KMS-11 (cell line): ENCODE measurements around the gene DACT3.

Source experiments
- H2AFZ ChIP-seq: fragments of 200-600 bp; sonication (generic); 2 replicates; pipeline ENCODE4 v1.6.1; 2016; ENCODE audit warnings: antibody characterized with exemption, mixed run types, low read depth
- H3K27ac ChIP-seq: fragments of 200-600 bp; sonication (generic); 2 replicates; pipeline ENCODE4 v1.6.1; 2016; ENCODE audit warnings: mild to moderate bottlenecking, mixed run types
- H3K27me3 ChIP-seq: fragments of 200-600 bp; sonication (generic); 2 replicates; pipeline ENCODE4 v1.6.1; 2017; ENCODE audit warnings: mild to moderate bottlenecking, low read depth, mixed run types, moderate library complexity; ENCODE audit not compliant: insufficient read depth
- H3K36me3 ChIP-seq: fragments of 200-600 bp; sonication (generic); 2 replicates; pipeline ENCODE4 v1.6.1; 2017; ENCODE audit warnings: mild to moderate bottlenecking, mixed run types; ENCODE audit not compliant: insufficient read depth
- H3K4me1 ChIP-seq: fragments of 200-600 bp; sonication (generic); 2 replicates; pipeline ENCODE4 v1.6.1; 2016; ENCODE audit warnings: mild to moderate bottlenecking, low read depth, mixed run types; ENCODE audit not compliant: poor library complexity, severe bottlenecking
- H3K4me2 ChIP-seq: fragments of 200-600 bp; sonication (generic); 2 replicates; pipeline ENCODE4 v1.7.0; 2016; ENCODE audit warnings: mild to moderate bottlenecking, mixed run types
- H3K4me3 ChIP-seq: fragments of 200-600 bp; sonication (generic); IDR thresholded peaks from 2 replicates; pipeline ENCODE4 v1.6.1; 2017; ENCODE audit warnings: low read depth, low read length, mixed read lengths; ENCODE audit not compliant: insufficient read depth
- H3K79me2 ChIP-seq: fragments of 200-600 bp; sonication (generic); 2 replicates; pipeline ENCODE4 v1.6.1; 2016; ENCODE audit warnings: low read depth, mixed run types; ENCODE audit not compliant: insufficient read depth
- H3K9ac ChIP-seq: fragments of 200-600 bp; sonication (generic); 2 replicates; pipeline ENCODE4 v1.6.1; 2016; ENCODE audit warnings: mild to moderate bottlenecking, mixed run types
- H4K20me1 ChIP-seq: fragments of 200-600 bp; sonication (generic); 2 replicates; pipeline ENCODE4 v1.6.1; 2016; ENCODE audit warnings: mild to moderate bottlenecking, mixed run types; ENCODE audit not compliant: insufficient read depth
- CTCF ChIP-seq: fragments of 200-600 bp; sonication (generic); conservative IDR thresholded peaks from 2 replicates; pipeline ENCODE4 v1.6.1; 2017; ENCODE audit warnings: low read depth, mild to moderate bottlenecking, antibody characterized with exemption, low read length, moderate library complexity, mixed read lengths

Gene DACT3

GRCh38 chr19:46639358-46640182, 21.4 kb downstream of the DACT3 start:
- Histone ChIP-seq H3K4me1 (peaks cover 18% of the 10 kb centered on the region), H2AFZ (peak overlapping the region; percentile 58; the same call in 1 of the 2 replicates), H3K9ac (no peak overlapping the region), H3K4me3 (no peak overlapping the region), H3K79me2 (no peaks in the 10 kb centered on the region), H3K36me3 (no peaks in the 10 kb centered on the region), H3K27ac (no peak overlapping the region), H4K20me1 (no peaks in the 10 kb centered on the region), H3K27me3 (peaks cover 57% of the 10 kb centered on the region), H3K4me2 (peak overlapping the region; percentile 96)
- TF ChIP-seq CTCF = no peak

GRCh38 chr19:46637224-46637623, 23.8 kb downstream of the DACT3 start:
- H3K4me3 ChIP-seq = no peak overlapping the region
- no peak for TF ChIP-seq CTCF
- no peaks in the 10 kb centered on the region for H3K36me3 ChIP-seq
- H3K4me2 ChIP-seq = no peak overlapping the region
- H3K27ac ChIP-seq = no peak overlapping the region
- H2AFZ ChIP-seq = no peak overlapping the region
- H3K9ac ChIP-seq = no peak overlapping the region
- no peaks in the 10 kb centered on the region for H3K79me2 ChIP-seq
- peaks cover 30% of the 10 kb centered on the region for H3K4me1 ChIP-seq
- H3K27me3 ChIP-seq = peaks cover 73% of the 10 kb centered on the region
- H4K20me1 ChIP-seq = no peaks in the 10 kb centered on the region

- no peak within 1 kb of the TSS for H3K27ac ChIP-seq
- H4K20me1 ChIP-seq = no peaks in the 10 kb centered on the region
- TF ChIP-seq CTCF = no peak
- no peak within 1 kb of the TSS for H3K4me3 ChIP-seq
- no peaks in the 10 kb centered on the region for H3K36me3 ChIP-seq
- peaks cover 75% of the 10 kb centered on the region for H3K27me3 ChIP-seq
- H3K79me2 ChIP-seq = no peaks in the 10 kb centered on the region
- H3K9ac ChIP-seq = no peak within 1 kb of the TSS
- peaks cover 30% of the 10 kb centered on the region for H3K4me1 ChIP-seq
- H3K4me2 ChIP-seq = no peak within 1 kb of the TSS
- H2AFZ ChIP-seq = no peak within 1 kb of the TSS
Observed at GRCh38 chr19:46635920-46636761, 24.8 kb downstream of the DACT3 start, which contains the start of gene GNG8. GNG8 (minus strand) TSS chr19:46636202; CDS start chr19:46634682, 1,520 bp downstream.

GRCh38 chr19:46634656-46635218, 26.2 kb downstream of the DACT3 start:
- no peak overlapping the region for H3K4me3 ChIP-seq
- peak overlapping the region; percentile 72; the same call in 1 of the 2 replicates for H3K4me2 ChIP-seq
- peak overlapping the region; percentile 53; the same call in 1 of the 2 replicates for H2AFZ ChIP-seq
- peaks cover 73% of the 10 kb centered on the region for H3K27me3 ChIP-seq
- no peak overlapping the region for H3K9ac ChIP-seq
- no peaks in the 10 kb centered on the region for H3K79me2 ChIP-seq
- TF ChIP-seq CTCF = no peak
- H3K27ac ChIP-seq = no peak overlapping the region
- H3K36me3 ChIP-seq = no peaks in the 10 kb centered on the region
- no peaks in the 10 kb centered on the region for H4K20me1 ChIP-seq
- H3K4me1 ChIP-seq = peaks cover 26% of the 10 kb centered on the region
